Middle frontal gyrus (tissue), 1 donor: ENCODE results near the gene PRXL2C.

ENCODE experiments used
- DNase-seq: peaks from one replicate; pipeline ENCODE4 v3.0.0-alpha.2; 2015; ENCODE audit warnings: low spot score; ENCODE audit errors: extremely low spot score

Gene PRXL2C

DNA sequence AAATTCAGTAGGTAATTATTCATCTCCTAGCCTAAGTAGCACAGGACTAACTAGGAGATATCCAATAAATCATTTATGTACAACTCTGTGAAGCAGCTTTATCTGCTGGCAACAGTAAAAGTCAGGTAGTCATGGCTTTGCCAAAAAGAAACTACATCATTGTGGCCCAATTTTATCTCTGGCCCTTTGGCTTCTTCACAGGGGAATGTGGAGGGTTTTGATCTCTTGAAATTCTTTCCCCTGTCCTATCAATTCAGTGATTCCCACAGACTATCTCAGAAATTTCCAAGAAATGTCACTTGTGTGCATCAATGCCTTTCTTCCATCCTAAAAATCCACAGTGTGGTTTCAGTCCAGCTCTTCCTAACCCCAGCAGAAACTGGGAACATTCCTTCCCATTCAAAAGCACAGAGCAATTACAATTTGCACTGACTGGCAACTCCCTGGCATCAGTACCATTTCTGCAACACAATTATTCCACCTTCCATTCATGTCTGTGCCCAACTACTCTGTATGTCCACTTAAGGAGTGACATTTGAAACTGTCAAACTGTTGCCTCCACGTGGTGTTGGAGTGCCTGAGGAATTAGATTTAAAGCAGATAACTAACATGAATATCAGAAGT lies 42.0 kb downstream of the PRXL2C start:
- no peak for DNase-seq

DNA sequence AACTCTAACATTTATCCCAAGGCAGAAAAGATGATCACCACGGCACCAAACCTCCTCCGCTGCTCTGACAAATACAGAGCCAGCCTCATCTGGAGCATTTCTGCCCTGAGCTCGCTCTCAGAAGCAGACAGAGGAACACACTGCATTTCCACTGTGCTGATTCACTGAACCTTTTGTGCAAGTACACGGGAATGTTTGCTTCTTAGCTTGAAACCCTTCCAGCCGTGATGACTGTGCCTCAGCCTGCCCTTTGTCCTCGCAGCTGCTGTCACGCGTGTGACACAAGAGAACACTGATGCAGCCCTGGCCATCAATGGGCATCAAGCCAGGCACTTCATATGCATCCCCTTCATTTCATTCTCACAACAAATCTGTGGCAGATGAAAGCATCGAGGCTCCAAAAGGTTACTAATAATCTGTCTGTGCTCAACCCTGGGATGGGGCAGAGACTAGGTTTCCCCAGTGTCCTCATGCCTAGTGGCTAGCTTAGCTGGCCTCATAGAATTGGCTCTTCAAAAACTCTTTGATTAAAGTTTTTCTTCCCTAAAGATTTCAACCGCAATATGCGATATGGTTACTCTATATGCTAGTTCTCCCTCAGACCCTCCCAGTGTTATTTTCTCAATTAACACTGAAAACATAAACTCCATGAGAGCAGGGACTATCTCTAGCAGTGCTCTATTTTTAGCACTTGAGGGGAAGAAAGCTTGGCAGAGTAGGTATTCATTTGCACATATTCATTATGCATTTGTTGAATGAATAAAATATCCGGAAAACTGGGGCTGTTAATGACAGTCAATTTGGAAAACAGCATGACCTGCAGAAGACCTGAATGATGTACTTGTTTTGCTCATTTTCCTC lies 42.8 kb downstream of the PRXL2C start:
- peak; percentile 78 for DNase-seq

DNA sequence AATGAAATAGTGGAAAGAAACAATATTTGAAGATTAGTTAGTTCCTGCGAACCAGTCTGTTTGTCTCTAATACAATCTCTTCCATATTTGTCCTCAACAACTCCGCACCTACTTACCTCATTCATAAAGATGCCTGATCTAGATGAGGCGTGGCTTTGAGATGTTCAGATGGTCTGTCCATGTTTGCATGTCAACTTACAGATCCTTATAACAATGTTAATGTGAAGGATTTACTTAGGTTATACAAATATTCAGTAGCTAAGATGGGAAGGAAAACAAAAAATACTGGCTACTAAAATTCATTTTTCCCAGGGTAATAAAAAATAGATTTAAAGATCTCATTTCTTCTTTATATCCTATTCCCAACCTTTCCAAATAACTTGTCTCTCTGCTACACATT lies 43.8 kb downstream of the PRXL2C start:
- no peak for DNase-seq

DNA sequence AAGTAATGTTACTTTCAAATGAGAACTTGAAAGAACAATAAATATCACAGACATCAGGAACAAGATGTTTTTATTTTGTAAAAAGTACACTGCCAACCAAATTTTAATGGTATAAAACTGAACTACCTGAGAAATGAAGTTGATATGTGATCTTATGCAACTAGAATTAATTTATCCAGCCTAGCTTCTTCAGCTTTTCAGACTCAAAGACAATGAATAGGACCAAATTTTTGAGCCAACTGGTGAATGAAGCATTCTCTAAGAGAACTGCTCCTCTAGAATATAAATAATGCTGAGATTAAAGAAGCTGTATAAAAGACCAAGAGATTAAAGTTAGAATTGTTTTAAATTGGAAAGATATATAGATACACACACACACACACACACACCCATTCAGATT lies 45.4 kb downstream of the PRXL2C start:
- DNase-seq: no peak

DNA sequence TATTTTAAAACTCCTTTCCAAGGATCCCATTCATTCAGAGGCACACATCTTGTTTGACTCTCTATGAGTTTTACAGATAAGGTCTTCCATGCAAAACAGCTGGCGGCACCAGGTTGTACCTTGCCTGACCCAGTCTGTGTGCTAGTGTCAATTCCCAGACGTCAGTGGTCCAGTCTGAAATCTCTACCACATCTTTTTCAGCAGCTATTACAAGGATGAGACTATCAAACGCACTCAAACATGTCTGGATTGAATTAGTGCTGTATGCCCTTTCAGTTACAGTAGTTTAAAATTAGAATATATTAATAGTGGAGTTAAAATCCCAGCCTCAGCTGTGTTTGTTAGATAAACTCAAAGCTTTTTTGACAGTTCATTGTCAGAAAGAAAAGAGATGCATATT lies 47.1 kb downstream of the PRXL2C start:
- no peak for DNase-seq

DNA sequence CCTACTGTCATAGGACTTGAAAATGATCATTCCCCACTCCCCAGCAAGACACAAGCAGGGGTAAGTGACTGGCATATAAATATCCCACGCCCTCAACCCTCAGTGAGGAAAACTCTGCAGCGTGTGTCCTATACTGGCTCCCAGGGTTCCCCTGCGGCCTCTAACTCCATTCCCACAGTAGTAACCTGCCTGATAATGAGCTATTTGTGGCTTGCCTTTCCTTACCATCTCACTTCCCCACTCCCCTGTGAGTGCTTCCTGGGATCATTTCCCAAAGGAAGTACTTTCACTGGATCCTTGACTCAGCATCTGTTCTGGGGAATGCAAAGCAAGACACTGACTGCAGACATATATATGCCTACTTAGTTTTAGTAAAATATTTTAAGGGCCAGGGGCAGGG lies 49.8 kb downstream of the PRXL2C start:
- DNase-seq: no peak

DNA sequence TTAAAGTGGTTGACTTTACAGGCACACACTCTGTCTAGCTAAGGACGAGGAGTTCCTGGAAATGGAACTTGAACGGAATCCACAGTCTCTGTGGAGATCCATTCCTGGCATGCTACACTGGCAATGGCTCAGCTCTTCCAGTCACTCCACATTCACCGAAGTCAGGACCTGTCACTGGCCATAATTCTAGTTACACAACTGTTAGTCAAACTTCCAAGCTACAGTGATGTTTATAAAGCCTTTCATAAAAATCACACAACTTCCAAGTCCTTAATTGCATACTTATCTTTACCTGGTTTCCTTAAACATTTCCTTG lies 51.2 kb downstream of the PRXL2C start:
- DNase-seq: no peak

DNA sequence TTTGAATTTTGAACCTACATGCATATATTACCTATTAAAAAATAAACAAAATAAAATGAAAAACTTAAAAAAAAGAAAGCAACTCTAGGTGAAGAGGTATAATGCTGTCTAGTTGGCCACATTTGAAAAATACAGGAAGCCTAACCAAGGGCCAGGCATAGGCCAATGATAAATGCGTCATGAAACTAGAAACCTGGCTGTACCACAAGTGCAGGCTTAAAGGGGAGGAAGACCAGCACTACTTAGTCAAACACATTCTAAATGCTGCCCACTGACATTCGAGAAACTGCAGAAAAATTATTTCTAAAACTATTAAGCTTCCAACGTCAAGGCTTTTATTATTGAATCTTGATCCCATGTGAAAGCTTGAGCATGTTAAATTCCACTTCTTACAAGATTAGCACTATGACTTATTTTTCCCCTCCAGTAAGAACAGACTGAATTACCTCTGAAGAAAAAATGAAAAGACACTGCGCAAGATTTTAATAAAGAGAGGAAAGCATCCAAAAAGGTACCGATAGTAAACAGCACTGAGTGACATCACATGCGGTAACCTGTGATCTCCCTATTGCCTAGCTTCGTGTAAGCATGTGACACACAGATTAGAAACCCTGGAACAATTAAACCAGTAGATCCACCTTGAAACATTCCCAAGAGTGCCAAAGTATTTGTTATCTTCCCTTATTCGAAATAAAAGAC lies 51.7 kb downstream of the PRXL2C start:
- DNase-seq: no peak

DNA sequence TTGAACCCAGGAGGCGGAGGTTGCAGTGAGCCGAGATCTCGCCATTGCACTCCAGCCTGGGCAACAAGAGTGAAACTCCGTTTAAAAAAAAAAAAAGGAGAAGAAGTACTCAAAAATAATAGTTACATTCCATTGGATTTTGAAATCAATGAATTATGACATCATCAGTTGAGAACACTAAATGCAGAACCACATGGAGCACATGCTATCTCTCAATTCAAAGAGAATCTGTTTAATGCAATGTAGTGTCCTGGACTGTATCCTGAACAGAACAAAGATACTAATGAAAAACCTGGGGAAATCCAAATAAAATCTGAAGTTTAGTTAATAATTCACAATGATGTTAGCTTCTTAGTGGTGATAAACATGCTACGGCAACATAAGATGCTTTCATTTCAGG lies 55.8 kb downstream of the PRXL2C start:
- DNase-seq: no peak

DNA sequence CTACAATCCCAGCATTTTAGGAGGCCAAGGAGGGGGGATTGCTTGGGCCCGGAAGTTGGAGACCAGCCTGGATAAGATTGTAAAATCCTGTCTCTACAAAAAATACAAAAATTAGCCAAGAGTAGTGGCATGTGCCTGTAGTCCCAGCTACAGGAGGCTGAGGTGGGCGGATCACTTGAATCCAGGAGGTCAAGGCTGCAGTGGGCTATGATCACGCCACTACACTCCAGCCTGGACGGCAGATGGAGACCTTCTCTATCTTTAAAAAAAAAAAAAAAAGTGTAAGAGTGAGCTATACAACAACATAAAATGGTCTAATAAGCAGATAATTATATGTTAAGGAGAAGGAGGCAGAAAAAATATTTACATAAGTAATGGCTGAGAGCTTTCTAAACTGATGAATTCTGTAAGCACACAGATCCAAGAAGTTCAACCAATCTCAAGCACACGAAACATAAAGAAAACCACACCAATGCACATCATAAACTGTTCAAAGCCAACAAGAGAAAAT lies 58.5 kb downstream of the PRXL2C start:
- DNase-seq: no peak
